T-cell (primary cell): ENCODE results near the gene SFTA2. TPM values are rescaled to one million over a fixed set of nuclear protein-coding genes. Genes with fewer than 3 reads are reported as not detected.
A peak's percentile ranks its signal among the peaks of the same experiment; 100 is the strongest.

Experiments
- ATAC-seq, 4 experiments: fragments of 200-7000 bp in 3 of 4; fragments of 150-1000 bp in 1 of 4; cut with Tn5 transposase; replicated peaks in 1 of 4; 1 replicate in 3 of 4; 2 replicates in 1 of 4; pipeline ENCODE4 v1.10.0; 2021; ENCODE audit warnings: moderate library complexity in 3 of 4, mild to moderate bottlenecking in 2 of 4, moderate number of reproducible peaks in 1 of 4
- CTCF ChIA-PET, 2 donors: fragments of 300-600 bp; sonication (Branson Sonifier 250); formaldehyde crosslinking; loops; one replicate each; lab custom pipeline; 2022; ENCODE audit warnings: antibody characterized with exemption in 2 of 2; lab: Charles Lee
- POLR2A ChIA-PET, 2 donors: fragments of 300-600 bp; sonication (Branson Sonifier 250); formaldehyde crosslinking; loops; one replicate each; lab custom pipeline; 2022; ENCODE audit warnings: antibody characterized with exemption in 2 of 2; lab: Charles Lee
- DNase-seq, 35 experiments: peaks; one replicate each; pipeline versions ENCODE4 v3.0.0 to v3.0.0-alpha.2; 2013 to 2023
- H3K27ac ChIP-seq: one replicate; pipeline ENCODE4 v1.5.1; 2013; ENCODE audit warnings: low read length
- H3K27me3 ChIP-seq, 2 experiments: replicated peaks in 1 of 2; 1 replicate in 1 of 2; 2 replicates in 1 of 2; pipeline versions ENCODE4 v1.6.1 to v1.7.0; 2013; ENCODE audit warnings: low read length in 1 of 2, mixed read lengths in 1 of 2; ENCODE audit not compliant: control insufficient read depth in 2 of 2, insufficient read depth in 2 of 2; ENCODE audit errors: extremely low read depth in 1 of 2
- H3K36me3 ChIP-seq, 2 donors: 1 replicate in 1 of 2; 2 replicates in 1 of 2; pipeline versions ENCODE4 v1.6.1 to v1.7.0; 2013; ENCODE audit warnings: low read length in 1 of 2; ENCODE audit not compliant: control insufficient read depth in 2 of 2, insufficient read depth in 1 of 2; ENCODE audit errors: extremely low read depth in 1 of 2
- H3K4me1 ChIP-seq, 2 experiments: 1 replicate in 1 of 2; 2 replicates in 1 of 2; pipeline versions ENCODE4 v1.6.1 to v1.7.0; 2013; ENCODE audit warnings: low read length in 2 of 2, mixed read lengths in 1 of 2; ENCODE audit not compliant: insufficient read depth in 2 of 2, control insufficient read depth in 1 of 2; ENCODE audit errors: extremely low read depth in 1 of 2
- H3K4me3 ChIP-seq, 2 donors: 1 replicate in 1 of 2; 2 replicates in 1 of 2; pipeline versions ENCODE4 v1.5.1 to v1.7.0; 2013; ENCODE audit warnings: mild to moderate bottlenecking in 2 of 2, low read length in 1 of 2, moderate library complexity in 1 of 2; ENCODE audit not compliant: control insufficient read depth in 1 of 2; ENCODE audit errors: extremely low read depth in 1 of 2
- H3K9me3 ChIP-seq: 2 replicates; pipeline ENCODE4 v1.7.0; 2013
- H3K27ac Mint-ChIP-seq, 2 donors: one replicate each; pipeline ENCODE4 v1.8.0; 2020 to 2021; ENCODE audit warnings: mild to moderate bottlenecking in 2 of 2, mixed read lengths in 2 of 2
- H3K27me3 Mint-ChIP-seq, 2 donors: one replicate each; pipeline ENCODE4 v1.8.0; 2021 to 2022; ENCODE audit warnings: mixed read lengths in 2 of 2
- H3K36me3 Mint-ChIP-seq: one replicate; pipeline ENCODE4 v1.8.0; 2021; ENCODE audit warnings: mixed read lengths
- H3K4me1 Mint-ChIP-seq, 3 donors: one replicate each; pipeline ENCODE4 v1.8.0; 2020 to 2022; ENCODE audit warnings: mixed read lengths in 3 of 3, mild to moderate bottlenecking in 1 of 3
- H3K4me3 Mint-ChIP-seq, 3 donors: one replicate each; pipeline ENCODE4 v1.8.0; 2020 to 2022; ENCODE audit warnings: mild to moderate bottlenecking in 3 of 3, mixed read lengths in 3 of 3, moderate library complexity in 3 of 3
- H3K9me3 Mint-ChIP-seq, 3 donors: one replicate each; pipeline ENCODE4 v1.8.0; 2020 to 2022; ENCODE audit warnings: mixed read lengths in 3 of 3
- WGBS: methylation state at CpG from one replicate; pipeline ENCODE4 v1.1.5; 2013; ENCODE audit warnings: missing lambda C conversion rate; ENCODE audit not compliant: insufficient coverage; 5-methylcytosine and 5-hydroxymethylcytosine counted together
- total RNA-seq, 35 experiments: library from RNA in 6 of 35; stranded (reverse) in 6 of 35; fragments of 120-200 nt in 1 of 35; gene quantifications; one replicate each; pipeline versions ENCODE4 v1.2.1 to v1.2.4 and lab custom pipeline; 2013 to 2026

Gene SFTA2
- total RNA-seq, 5 donors from 2014 or later (not counting 1 experiment from before 2014, with no cell fraction given) = 0.51 to 0.67 TPM; not detected in 3

- H3K27me3 ChIP-seq = peaks cover 4 to 34% of the 10 kb centered on the region in 2 experiments
- H3K4me1 Mint-ChIP-seq = peaks cover 2 to 25% (median 23%) of the 10 kb centered on the region in 3 donors
- H3K4me3 Mint-ChIP-seq = no peak overlapping the region
- H3K9me3 ChIP-seq = no peaks in the 10 kb centered on the region
- peaks cover 0 to 21% of the 10 kb centered on the region in 2 experiments for H3K4me1 ChIP-seq
- CTCF ChIA-PET = no interaction called here
- POLR2A ChIA-PET = no interaction called here
- no peaks in the 10 kb centered on the region for H3K9me3 Mint-ChIP-seq
- H3K4me3 ChIP-seq = no peak overlapping the region
- no peak overlapping the region for H3K27ac ChIP-seq
- H3K27me3 Mint-ChIP-seq = peaks cover 30 to 32% of the 10 kb centered on the region in 2 donors
- H3K27ac Mint-ChIP-seq = no peak overlapping the region
- 84% methylated on average over 5 of the region's 9 CpGs for WGBS
- no peak for DNase-seq
- no peaks in the 10 kb centered on the region for H3K36me3 ChIP-seq
- no peaks in the 10 kb centered on the region for H3K36me3 Mint-ChIP-seq
- no peak for ATAC-seq
Measured at GRCh38 chr6:30960907-30961673, 29.1 kb upstream of the SFTA2 start.

- Histone ChIP-seq H3K9me3 (no peaks in the 10 kb centered on the region), H3K4me1 (peaks cover 0 to 21% of the 10 kb centered on the region in 2 experiments), H3K4me3 (no peak overlapping the region), H3K36me3 (no peaks in the 10 kb centered on the region), H3K27ac (no peak overlapping the region), H3K27me3 (peaks cover 4 to 28% of the 10 kb centered on the region in 2 experiments)
- Mint-ChIP-seq H3K27me3 (peaks cover 8 to 13% of the 10 kb centered on the region in 2 donors), H3K4me3 (no peak overlapping the region), H3K27ac (no peak overlapping the region), H3K4me1 (peaks cover 15 to 23% (median 19%) of the 10 kb centered on the region in 3 donors), H3K9me3 (no peaks in the 10 kb centered on the region), H3K36me3 (no peaks in the 10 kb centered on the region)
- ATAC-seq (no peak), DNase-seq (no peak)
- 50% methylated on average over 1 of the region's 2 CpGs for WGBS
- POLR2A ChIA-PET = no interaction called here
- CTCF ChIA-PET = no interaction called here
Measured at GRCh38 chr6:30957716-30958115, 25.7 kb upstream of the SFTA2 start.

GRCh38 chr6:30955367-30956042, 23.5 kb upstream of the SFTA2 start:
- H3K27me3 ChIP-seq = peaks cover 8 to 32% of the 10 kb centered on the region in 2 experiments
- 1% methylated on average over 34 of the region's 46 CpGs for WGBS
- Mint-ChIP-seq H3K27me3 (peaks cover 19 to 23% of the 10 kb centered on the region in 2 donors), H3K9me3 (peaks cover 0 to 6% (median 0%) of the 10 kb centered on the region in 3 donors), H3K4me3 (peak overlapping the region; percentile 80 to 82 (median 82)), H3K4me1 (peaks cover 15 to 23% (median 17%) of the 10 kb centered on the region in 3 donors), H3K27ac (peak overlapping the region; percentile 42 to 93), H3K36me3 (no peaks in the 10 kb centered on the region)
- H3K4me1 ChIP-seq = peaks cover 0 to 21% of the 10 kb centered on the region in 2 experiments
- peak; percentile 35 to 81 (median 70) for DNase-seq
- H3K4me3 ChIP-seq = peak overlapping the region; percentile 53 to 77
- no peaks in the 10 kb centered on the region for H3K9me3 ChIP-seq
- CTCF ChIA-PET = interaction anchor here in 1 of 2 donors (0.6 to 1.2 kb wide), 2 partner anchors 123 to 132 kb away, joined by 3 to 4 read pairs; no protein-coding TSS in a partner anchor
- POLR2A ChIA-PET = interaction anchor here in 1 of 2 donors (0.5 to 0.7 kb wide), 2 partner anchors 36 to 274 kb away, joined by 4 to 6 read pairs; no protein-coding TSS in a partner anchor
- ATAC-seq = peak; percentile 90 to 94 (median 93)
- no peaks in the 10 kb centered on the region for H3K36me3 ChIP-seq
- peak overlapping the region; percentile 30 for H3K27ac ChIP-seq

GRCh38 chr6:30954631-30955366, 22.8 kb upstream of the SFTA2 start:
- Mint-ChIP-seq H3K36me3 (no peaks in the 10 kb centered on the region), H3K4me3 (peak overlapping the region; percentile 80 to 82 (median 82)), H3K27ac (peak overlapping the region; percentile 42 to 93), H3K9me3 (peaks cover 0 to 6% (median 0%) of the 10 kb centered on the region in 3 donors), H3K4me1 (peaks cover 15 to 23% (median 17%) of the 10 kb centered on the region in 3 donors), H3K27me3 (peaks cover 23 to 30% of the 10 kb centered on the region in 2 donors)
- Histone ChIP-seq H3K4me1 (peaks cover 0 to 21% of the 10 kb centered on the region in 2 experiments), H3K27me3 (peaks cover 8 to 32% of the 10 kb centered on the region in 2 experiments), H3K4me3 (peak overlapping the region; percentile 53 to 77), H3K27ac (no peak overlapping the region), H3K36me3 (no peaks in the 10 kb centered on the region), H3K9me3 (no peaks in the 10 kb centered on the region)
- 92% methylated on average over 4 of the region's 9 CpGs for WGBS
- ATAC-seq (no peak), DNase-seq (peak in 3 of 35 experiments; percentile 7 to 13 (median 11))
- ChIA-PET CTCF (interaction anchor here in 1 of 2 donors (1.2 kb wide), 1 partner anchor 133 kb away, joined by 4 read pairs; no protein-coding TSS in a partner anchor), POLR2A (interaction anchor here in 1 of 2 donors (0.5 kb wide), 1 partner anchor 273 kb away, joined by 4 read pairs; no protein-coding TSS in a partner anchor)

- no peak for ATAC-seq
- Mint-ChIP-seq H3K27me3 (peaks cover 45 to 53% of the 10 kb centered on the region in 2 donors), H3K36me3 (peaks cover 4% of the 10 kb centered on the region), H3K4me1 (peaks cover 15 to 18% (median 17%) of the 10 kb centered on the region in 3 donors), H3K4me3 (no peak overlapping the region), H3K27ac (peak overlapping the region in 1 of 2 donors; percentile 48), H3K9me3 (peaks cover 0 to 6% (median 0%) of the 10 kb centered on the region in 3 donors)
- 64% methylated on average over 2 of the region's 5 CpGs for WGBS
- ChIA-PET CTCF (no interaction called here), POLR2A (no interaction called here)
- H3K4me1 ChIP-seq = peaks cover 0 to 21% of the 10 kb centered on the region in 2 experiments
- H3K4me3 ChIP-seq = no peak overlapping the region
- H3K27ac ChIP-seq = no peak overlapping the region
- no peaks in the 10 kb centered on the region for H3K9me3 ChIP-seq
- H3K27me3 ChIP-seq = peaks cover 8 to 33% of the 10 kb centered on the region in 2 experiments
- H3K36me3 ChIP-seq = no peaks in the 10 kb centered on the region
- no peak for DNase-seq
Measured at GRCh38 chr6:30951907-30952469, 20.0 kb upstream of the SFTA2 start.
